Keratinocyte (primary cell): ENCODE results near the gene FOS. TPM values are rescaled to one million over a fixed set of nuclear protein-coding genes. Genes with fewer than 3 reads are reported as not detected.

Experiments
- DNase-seq: peaks from one replicate; pipeline ENCODE4 v3.0.0-alpha.2; 2011; ENCODE audit warnings: low read depth, missing footprints, low spot score
- FAIRE-seq: peaks from 2 replicates; lab custom pipeline; 2011; peaks lifted over from hg19 to GRCh38; lab: Jason Lieb, UNC
- H2AFZ ChIP-seq: 2 replicates; pipeline ENCODE4 v1.6.0; 2012; ENCODE audit warnings: low read length, control low read depth, inconsistent platforms; ENCODE audit not compliant: control insufficient read depth
- H3K27ac ChIP-seq: 2 replicates; pipeline ENCODE4 v1.5.1; 2011; ENCODE audit warnings: low read length; ENCODE audit not compliant: control insufficient read depth, insufficient read depth
- H3K27me3 ChIP-seq: 3 replicates; pipeline ENCODE4 v1.6.0; 2011; ENCODE audit warnings: low read length; ENCODE audit not compliant: control insufficient read depth, insufficient read depth; ENCODE audit errors: extremely low read depth
- H3K36me3 ChIP-seq, 2 experiments: 2 replicates in 1 of 2; 3 replicates in 1 of 2; pipeline ENCODE4 v1.5.1; 2011; ENCODE audit warnings: low read length in 2 of 2, mild to moderate bottlenecking in 1 of 2; ENCODE audit not compliant: control insufficient read depth in 2 of 2, insufficient read depth in 2 of 2; ENCODE audit errors: extremely low read depth in 1 of 2
- H3K4me1 ChIP-seq: 3 replicates; pipeline ENCODE4 v1.5.1; 2011; ENCODE audit warnings: low read length; ENCODE audit not compliant: control insufficient read depth, insufficient read depth; ENCODE audit errors: extremely low read depth
- H3K4me2 ChIP-seq: 3 replicates; pipeline ENCODE4 v1.6.0; 2011; ENCODE audit warnings: low read depth, low read length; ENCODE audit not compliant: control insufficient read depth, insufficient read depth; ENCODE audit errors: extremely low read depth
- H3K4me3 ChIP-seq, 3 experiments: fragments of 200-600 bp in 1 of 3; sonication (generic) in 1 of 3; 2 replicates in 2 of 3; 3 replicates in 1 of 3; pipeline ENCODE4 v1.5.1; 2011 to 2016; ENCODE audit warnings: low read length in 3 of 3, mild to moderate bottlenecking in 3 of 3, control low read depth in 2 of 3, inconsistent platforms in 1 of 3, low read depth in 1 of 3, mixed read lengths in 1 of 3, mixed run types in 1 of 3, moderate library complexity in 1 of 3; ENCODE audit not compliant: control insufficient read depth in 2 of 3, insufficient read depth in 2 of 3; ENCODE audit errors: extremely low read depth in 1 of 3
- H3K79me2 ChIP-seq: 2 replicates; pipeline ENCODE4 v1.6.0; 2012; ENCODE audit warnings: low read length; ENCODE audit not compliant: control insufficient read depth, insufficient read depth
- H3K9ac ChIP-seq: 3 replicates; pipeline ENCODE4 v1.6.0; 2011; ENCODE audit warnings: low read length; ENCODE audit not compliant: control insufficient read depth, insufficient read depth; ENCODE audit errors: extremely low read depth
- H3K9me1 ChIP-seq: 3 replicates; pipeline ENCODE4 v1.6.0; 2011; ENCODE audit warnings: low read length; ENCODE audit not compliant: control insufficient read depth, insufficient read depth; ENCODE audit errors: extremely low read depth
- H3K9me3 ChIP-seq: 2 replicates; pipeline ENCODE4 v1.5.1; 2012; ENCODE audit warnings: low read depth, low read length; ENCODE audit not compliant: control insufficient read depth
- H4K20me1 ChIP-seq: 3 replicates; pipeline ENCODE4 v1.6.0; 2011; ENCODE audit warnings: low read length; ENCODE audit not compliant: control insufficient read depth, insufficient read depth; ENCODE audit errors: extremely low read depth
- EZH2 ChIP-seq: IDR thresholded peaks from one replicate; pipeline ENCODE4 v1.6.1; 2012; ENCODE audit warnings: inconsistent platforms, mild to moderate bottlenecking, low read length, moderate library complexity
- dilution Hi-C: fragments of 300-500 bp; cut with MboI; formaldehyde crosslinking; loops from one replicate; pipeline ENCODE4 v1.7.0; 2020; ENCODE audit warnings: low sequenced_read_pairs; ENCODE audit not compliant: extremely low pct_ligation_motif_present
- polyA plus RNA-seq, 5 experiments: library from polyadenylated mRNA; depleted of rRNA in 3 of 5; stranded (reverse) in 3 of 5; stranded (forward) in 1 of 5; unstranded in 1 of 5; fragments of >200 nt; gene quantifications; 1 replicate in 1 of 5; 2 replicates in 3 of 5; 3 replicates in 1 of 5; pipeline versions ENCODE4 v1.2.1 to v1.2.3, GENCODE V29; 2011 to 2012; ENCODE audit warnings: missing spikeins in 2 of 5, low read depth in 1 of 5, low replicate concordance in 1 of 5
- TF ChIP-seq, protein P1 (sequence below), 3 experiments: IDR thresholded peaks in 1 of 3; conservative IDR thresholded peaks in 1 of 3; optimal IDR thresholded peaks in 1 of 3; 2 replicates in 2 of 3; 3 replicates in 1 of 3; pipeline versions ENCODE3 to v1.5.1; 2011; ENCODE audit warnings: low read length in 3 of 3, mild to moderate bottlenecking in 3 of 3, moderate library complexity in 2 of 3, control low read depth in 1 of 3, inconsistent platforms in 1 of 3; ENCODE audit not compliant: insufficient read depth in 2 of 3; ENCODE audit errors: extremely low read depth in 1 of 3

Gene FOS
- polyA plus RNA-seq, 1 donor (not counting 4 experiments of a cell fraction or from before 2014, with no cell fraction given), result 121 TPM

DNA sequence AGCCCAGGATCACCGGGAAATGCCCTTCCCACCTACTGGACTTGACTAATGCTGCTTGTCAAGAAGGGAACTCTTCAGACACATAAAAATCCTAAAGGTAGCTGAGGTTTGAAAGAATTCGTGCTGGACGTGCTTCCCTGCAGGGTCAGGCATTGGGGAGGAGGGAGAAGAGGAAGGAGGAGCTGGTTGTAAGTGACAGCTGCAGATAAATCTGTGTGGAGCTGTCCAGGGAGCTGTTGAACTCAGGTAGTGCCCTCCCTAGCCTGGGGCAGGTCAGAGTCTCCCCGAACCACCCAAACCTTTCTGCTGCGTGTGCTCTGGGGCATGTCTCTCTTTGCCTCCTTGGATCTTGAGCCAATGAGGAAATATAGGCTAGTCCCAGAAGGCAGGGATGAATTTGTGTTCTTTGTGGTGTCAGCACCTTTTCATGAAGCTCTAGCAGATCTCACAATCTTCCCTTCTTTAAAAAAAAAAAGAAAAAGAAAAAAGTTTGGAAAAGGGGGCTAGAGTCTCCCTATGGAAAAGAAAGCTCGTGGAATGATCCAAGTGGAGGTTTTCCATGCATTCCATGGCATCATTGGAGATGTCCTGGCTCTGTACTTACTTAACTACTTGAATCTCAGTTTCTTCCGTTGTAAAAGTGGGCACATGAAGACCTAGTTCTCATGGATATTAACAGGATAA is 23.6 kb upstream of the FOS start:
- Histone ChIP-seq H3K4me1 (peaks cover 58% of the 10 kb centered on the region), H3K27ac (peak overlapping the region; percentile 89), H4K20me1 (no peaks in the 10 kb centered on the region), H3K9me3 (no peaks in the 10 kb centered on the region), H3K4me2 (peak overlapping the region; percentile 66), H3K79me2 (no peaks in the 10 kb centered on the region), H3K4me3 (peak overlapping the region in 2 of 3 experiments; percentile 16 to 19), H3K9ac (peak overlapping the region; percentile 70), H3K27me3 (no peaks in the 10 kb centered on the region), H2AFZ (peak overlapping the region; percentile 28), H3K9me1 (peaks cover 2% of the 10 kb centered on the region), H3K36me3 (no peaks in the 10 kb centered on the region)
- FAIRE-seq, result no peak
- peak; percentile 69 for DNase-seq
- dilution Hi-C loops, result no loop called here
- TF ChIP-seq EZH2, result no peak
- TF ChIP-seq, protein P1, sequence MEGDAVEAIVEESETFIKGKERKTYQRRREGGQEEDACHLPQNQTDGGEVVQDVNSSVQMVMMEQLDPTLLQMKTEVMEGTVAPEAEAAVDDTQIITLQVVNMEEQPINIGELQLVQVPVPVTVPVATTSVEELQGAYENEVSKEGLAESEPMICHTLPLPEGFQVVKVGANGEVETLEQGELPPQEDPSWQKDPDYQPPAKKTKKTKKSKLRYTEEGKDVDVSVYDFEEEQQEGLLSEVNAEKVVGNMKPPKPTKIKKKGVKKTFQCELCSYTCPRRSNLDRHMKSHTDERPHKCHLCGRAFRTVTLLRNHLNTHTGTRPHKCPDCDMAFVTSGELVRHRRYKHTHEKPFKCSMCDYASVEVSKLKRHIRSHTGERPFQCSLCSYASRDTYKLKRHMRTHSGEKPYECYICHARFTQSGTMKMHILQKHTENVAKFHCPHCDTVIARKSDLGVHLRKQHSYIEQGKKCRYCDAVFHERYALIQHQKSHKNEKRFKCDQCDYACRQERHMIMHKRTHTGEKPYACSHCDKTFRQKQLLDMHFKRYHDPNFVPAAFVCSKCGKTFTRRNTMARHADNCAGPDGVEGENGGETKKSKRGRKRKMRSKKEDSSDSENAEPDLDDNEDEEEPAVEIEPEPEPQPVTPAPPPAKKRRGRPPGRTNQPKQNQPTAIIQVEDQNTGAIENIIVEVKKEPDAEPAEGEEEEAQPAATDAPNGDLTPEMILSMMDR (optimal IDR thresholded peaks at IDR 0.05 in 1 of 3, IDR thresholded peaks at IDR 0.05 in 1 of 3, conservative IDR thresholded peaks at IDR 0.05 in 1 of 3; ENCODE audit: extremely low read depth in 1 of 3, insufficient read depth in 2 of 3, low read length in 3 of 3), result no peak

DNA sequence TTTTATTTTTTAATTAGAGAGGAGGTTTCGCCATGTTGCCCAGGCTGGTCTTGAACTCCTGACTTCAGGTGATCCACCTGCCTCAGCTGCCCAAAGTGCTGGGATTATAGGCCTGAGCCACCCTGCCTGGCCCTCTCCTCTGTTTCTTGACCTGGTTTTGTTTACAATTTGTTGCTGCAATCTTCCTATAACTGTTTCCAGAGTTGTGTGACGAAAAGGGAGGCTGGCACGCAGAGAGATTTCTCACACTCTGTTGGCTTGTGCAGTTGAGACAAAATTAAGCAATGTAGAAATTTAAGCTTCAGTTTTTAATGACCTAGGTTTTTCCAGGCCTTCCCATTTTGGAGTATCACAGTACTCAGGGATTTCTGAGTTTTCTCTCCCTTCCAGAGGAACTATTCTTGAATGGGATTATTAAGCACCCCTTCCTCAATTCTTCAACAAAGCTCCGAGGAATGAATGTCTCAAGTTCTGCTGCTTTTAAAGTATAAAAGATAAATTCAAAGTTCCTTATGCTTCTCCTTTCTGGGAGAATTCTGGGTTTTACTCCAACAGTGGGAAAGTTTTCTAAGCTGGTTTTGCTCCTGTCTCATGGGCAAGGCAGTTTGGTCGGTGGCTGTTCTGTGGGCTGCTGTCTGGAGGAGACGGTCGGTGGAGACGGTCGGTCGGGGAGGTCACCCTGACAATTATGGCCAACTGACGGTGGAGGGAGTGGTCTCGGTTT is 20.4 kb upstream of the FOS start:
- Histone ChIP-seq H3K27ac (peak overlapping the region; percentile 92), H4K20me1 (no peaks in the 10 kb centered on the region), H3K4me3 (peak overlapping the region in 2 of 3 experiments; percentile 45 to 56), H3K9me1 (peaks cover 4% of the 10 kb centered on the region), H3K9me3 (no peaks in the 10 kb centered on the region), H2AFZ (peak overlapping the region; percentile 65), H3K36me3 (no peaks in the 10 kb centered on the region), H3K4me1 (peaks cover 58% of the 10 kb centered on the region), H3K27me3 (no peaks in the 10 kb centered on the region), H3K4me2 (peak overlapping the region; percentile 71), H3K9ac (peak overlapping the region; percentile 78), H3K79me2 (no peaks in the 10 kb centered on the region)
- no peak for TF ChIP-seq EZH2
- TF ChIP-seq, protein P1 (optimal IDR thresholded peaks at IDR 0.05 in 1 of 3, IDR thresholded peaks at IDR 0.05 in 1 of 3, conservative IDR thresholded peaks at IDR 0.05 in 1 of 3; ENCODE audit: extremely low read depth in 1 of 3, insufficient read depth in 2 of 3, low read length in 3 of 3), result no peak
- DNase-seq (no peak), FAIRE-seq (no peak)
- dilution Hi-C loops, result no loop called here
